H1 (cell line): ENCODE results near the gene FNIP2. TPM values are rescaled to one million over a fixed set of nuclear protein-coding genes. Genes with fewer than 3 reads are reported as not detected.

Experiments used
- BRCA1 ChIP-seq: IDR thresholded peaks from 2 replicates; pipeline ENCODE4 v1.6.1; 2012; ENCODE audit warnings: low read depth, low read length, improper control_type of control experiment
- KDM4A ChIP-seq: IDR thresholded peaks from one replicate; pipeline ENCODE4 v1.7.1; 2012; ENCODE audit warnings: low read depth, mild to moderate bottlenecking, moderate library complexity, low read length, inconsistent platforms; ENCODE audit not compliant: severe bottlenecking
- NRF1 ChIP-seq: IDR thresholded peaks from 2 replicates; pipeline ENCODE4 v1.6.1; 2011; ENCODE audit warnings: mild to moderate bottlenecking, low read depth, low read length, improper control_type of control experiment
- SIN3A ChIP-seq, 2 experiments: IDR thresholded peaks in 1 of 2; conservative IDR thresholded peaks in 1 of 2; 2 replicates each; pipeline ENCODE4 v1.6.1; 2011 to 2012; ENCODE audit warnings: low read length in 2 of 2, improper control_type of control experiment in 1 of 2, low read depth in 1 of 2, mild to moderate bottlenecking in 1 of 2
- SP1 ChIP-seq: IDR thresholded peaks from 2 replicates; pipeline ENCODE4 v1.6.1; 2011; ENCODE audit warnings: low read depth, low read length
- SRF ChIP-seq: IDR thresholded peaks from 2 replicates; pipeline ENCODE4 v1.6.1; 2011; ENCODE audit warnings: mild to moderate bottlenecking, low read depth, low read length, moderate library complexity
- polyA plus RNA-seq, 7 experiments: library from polyadenylated mRNA; depleted of rRNA in 3 of 7; stranded (reverse) in 5 of 7; unstranded in 2 of 7; fragments of >200 nt in 5 of 7; fragments of 200-250 nt in 2 of 7; gene quantifications; 1 replicate in 5 of 7; 2 replicates in 1 of 7; 4 replicates in 1 of 7; pipeline versions ENCODE4 v1.2.1 to v1.2.3, GENCODE V29; 2011 to 2013; ENCODE audit warnings: missing spikeins in 2 of 7, mixed read lengths in 2 of 7
- total RNA-seq: library from RNA; stranded (reverse); fragmentation: NEBNext Ultra II Directional; extraction: Animal tissue kit (Norgen Biotek cat#: 25700); gene quantifications from 2 replicates; pipeline ENCODE4 v1.2.1, GENCODE V29; 2021

The FNIP2 gene
- total and polyA plus RNA-seq, 2 of the 8 experiments (the other 6 are each of a cell fraction or from before 2014, with no cell fraction given) = 4.0 to 13.0 TPM

DNA sequence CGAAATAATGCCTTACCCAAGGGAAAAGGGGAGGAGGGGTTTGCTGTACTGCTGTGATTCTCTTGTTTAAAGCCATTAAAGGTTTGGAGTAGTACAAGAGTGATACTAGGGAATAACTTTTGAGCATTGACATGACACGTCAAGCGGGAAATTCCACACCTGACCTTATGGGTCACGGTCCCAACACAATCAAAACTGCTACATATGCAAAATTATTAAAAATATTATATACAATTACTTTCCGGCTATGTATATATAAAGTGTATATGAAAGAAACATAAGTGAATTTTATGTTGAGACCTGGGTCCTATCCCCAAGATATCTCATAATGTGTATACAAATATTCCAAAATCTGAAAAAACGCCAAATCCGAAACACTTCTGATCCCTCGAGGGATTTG, 21.0 kb downstream of the FNIP2 start (continued):
- no peak for TF ChIP-seq SP1
- no peak for TF ChIP-seq NRF1
- no peak for TF ChIP-seq SIN3A (conservative IDR thresholded peaks at IDR 0.05 in 1 of 2, IDR thresholded peaks at IDR 0.05 in 1 of 2; ENCODE audit: low read depth in 1 of 2, low read length in 2 of 2)
- TF ChIP-seq SRF = no peak
- no peak for TF ChIP-seq BRCA1
- TF ChIP-seq KDM4A = no peak
- TF ChIP-seq, all 59 proteins: peak for 0
